Activated CD8-positive, alpha-beta memory T cell treated with anti-CD3 and anti-CD28 coated beads for 24 hours (primary cell): Measurements from ENCODE around the gene FRMD3.
A peak's percentile ranks its signal among the peaks of the same experiment; 100 is the strongest.
"Not testable (repeated sequence)": the region's sequence is repeated elsewhere in the genome, so short reads cannot be mapped to it uniquely, and the experiment has no call there.

Experiments
- DNase-seq: peaks from one replicate; pipeline ENCODE4 v3.0.0-alpha.2; 2020

The FRMD3 gene

GRCh38 chr9:83384214-83384613 lies 154.0 kb downstream of the FRMD3 start:
- no peak for DNase-seq

- DNase-seq: no peak
These were observed 155.2 kb downstream of the FRMD3 start for GRCh38 chr9:83383034-83383433.

- no peak for DNase-seq
These were observed 155.8 kb downstream of the FRMD3 start for GRCh38 chr9:83382421-83382820.

- DNase-seq: no peak
These were observed 159.2 kb downstream of the FRMD3 start for GRCh38 chr9:83379045-83379444.

- DNase-seq: no peak
These were observed 165.2 kb downstream of the FRMD3 start for GRCh38 chr9:83372957-83373356.

- DNase-seq: no peak
These were observed 170.9 kb downstream of the FRMD3 start for GRCh38 chr9:83367326-83367725.

GRCh38 chr9:83362341-83362995 lies 175.7 kb downstream of the FRMD3 start:
- DNase-seq: no peak

GRCh38 chr9:83359039-83359438 lies 179.2 kb downstream of the FRMD3 start:
- DNase-seq: no peak

- DNase-seq: not testable (repeated sequence)
These were observed 179.7 kb downstream of the FRMD3 start for GRCh38 chr9:83358493-83358892.

GRCh38 chr9:83355729-83356151 lies 182.5 kb downstream of the FRMD3 start:
- DNase-seq: no peak

GRCh38 chr9:83355024-83355444 lies 183.2 kb downstream of the FRMD3 start:
- DNase-seq: no peak

- DNase-seq: no peak
These were observed 189.2 kb downstream of the FRMD3 start for GRCh38 chr9:83349031-83349430.

GRCh38 chr9:83346655-83347420 lies 191.4 kb downstream of the FRMD3 start:
- DNase-seq: no peak

GRCh38 chr9:83343366-83343999 lies 194.7 kb downstream of the FRMD3 start:
- no peak for DNase-seq

- no peak for DNase-seq
These were observed 195.5 kb downstream of the FRMD3 start for GRCh38 chr9:83342731-83343130.

- DNase-seq: no peak
These were observed 196.2 kb downstream of the FRMD3 start for GRCh38 chr9:83342006-83342405.

- no peak for DNase-seq
These were observed 197.8 kb downstream of the FRMD3 start for GRCh38 chr9:83340451-83340850.

- no peak for DNase-seq
These were observed 198.8 kb downstream of the FRMD3 start for GRCh38 chr9:83339435-83339834.

- no peak for DNase-seq
These were observed 201.5 kb downstream of the FRMD3 start for GRCh38 chr9:83336706-83337105.

GRCh38 chr9:83334320-83334719 lies 203.9 kb downstream of the FRMD3 start:
- DNase-seq: peak; percentile 85

GRCh38 chr9:83330207-83331196 lies 207.7 kb downstream of the FRMD3 start:
- DNase-seq: no peak

GRCh38 chr9:83327750-83328622 lies 210.2 kb downstream of the FRMD3 start:
- DNase-seq: no peak
